Urinary bladder (tissue), 4 donors: ENCODE measurements around the gene FGL2. TPM values are rescaled to one million over a fixed set of nuclear protein-coding genes. Genes with fewer than 3 reads are reported as not detected.
"Not testable (repeated sequence)": the region's sequence is repeated elsewhere in the genome, so short reads cannot be mapped to it uniquely, and the experiment has no call there.

Source experiments
- DNase-seq: peaks from one replicate; pipeline ENCODE4 v3.0.0-alpha.2; 2015; ENCODE audit errors: extremely low spot score
- H3K27ac ChIP-seq: one replicate; pipeline ENCODE4 v1.5.1; 2013; ENCODE audit warnings: low read depth, mild to moderate bottlenecking, moderate library complexity
- H3K36me3 ChIP-seq: one replicate; pipeline ENCODE4 v1.6.1; 2013; ENCODE audit warnings: mild to moderate bottlenecking, moderate library complexity; ENCODE audit not compliant: insufficient read depth
- H3K4me1 ChIP-seq: one replicate; pipeline ENCODE4 v1.6.1; 2013; ENCODE audit warnings: mild to moderate bottlenecking, moderate library complexity; ENCODE audit not compliant: insufficient read depth
- H3K4me3 ChIP-seq: one replicate; pipeline ENCODE4 v1.5.1; 2013; ENCODE audit warnings: low read depth, low read length
- WGBS: extraction: QIAGEN DNeasy Blood & Tissue Kit; methylation state at CpG from one replicate; pipeline ENCODE4 v1.1.7; 2013; 5-methylcytosine and 5-hydroxymethylcytosine counted together
- polyA plus RNA-seq: library from polyadenylated mRNA; stranded (reverse); fragments of 200-250 nt; gene quantifications from one replicate; pipeline ENCODE4 v1.2.3, GENCODE V29; 2013
- total RNA-seq: library from RNA; depleted of rRNA; stranded (reverse); fragments of >200 nt; gene quantifications from one replicate; pipeline ENCODE4 v1.2.3, GENCODE V29; 2014
- donor health status: healthy with polysubstance abuse.
- donor health status: healthy.

Gene FGL2
- total and polyA plus RNA-seq, 2 donors, result 106 to 222 TPM

- H3K4me3 ChIP-seq, result no peak overlapping the region
- H3K36me3 ChIP-seq, result no peaks in the 10 kb centered on the region
- 55% methylated on average over 4 of the region's 4 CpGs for WGBS
- H3K4me1 ChIP-seq, result no peaks in the 10 kb centered on the region
- no peak for DNase-seq
- no peak overlapping the region for H3K27ac ChIP-seq
These were observed 2.5 kb downstream of the FGL2 start for GRCh38 chr7:77197141-77197540.

GRCh38 chr7:77188731-77189437 lies 10.7 kb downstream of the FGL2 start:
- H3K4me3 ChIP-seq, result no peak overlapping the region
- H3K4me1 ChIP-seq, result peaks cover 1% of the 10 kb centered on the region
- no peak overlapping the region for H3K27ac ChIP-seq
- H3K36me3 ChIP-seq, result peaks cover 4% of the 10 kb centered on the region
- WGBS, result 82% methylated on average over 4 of the region's 4 CpGs
- DNase-seq, result no peak

DNA sequence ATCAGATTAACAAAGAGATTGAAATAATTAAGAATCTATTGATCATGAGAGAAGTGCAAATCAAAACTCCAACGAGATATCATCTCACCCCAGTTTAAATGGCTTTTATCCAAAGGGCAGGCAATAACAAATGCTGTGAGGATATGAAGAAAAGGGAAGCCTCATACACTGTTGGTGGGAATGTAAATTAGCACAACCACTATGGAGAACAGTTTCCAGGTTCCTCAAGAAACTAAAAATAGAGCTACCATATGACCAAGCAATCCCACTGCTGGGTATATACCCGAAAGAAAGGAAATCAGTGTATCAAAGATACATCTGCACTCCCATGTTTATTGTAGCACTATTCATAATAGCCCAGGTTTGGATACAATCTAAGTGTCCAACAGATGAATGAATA lies 13.8 kb downstream of the FGL2 start:
- DNase-seq, result no peak
- WGBS, result 82% methylated on average over 2 of the region's 2 CpGs
- Histone ChIP-seq H3K4me1 (peaks cover 1% of the 10 kb centered on the region), H3K36me3 (peaks cover 4% of the 10 kb centered on the region), H3K27ac (no peak overlapping the region), H3K4me3 (no peak overlapping the region)

GRCh38 chr7:77184990-77185389 lies 14.6 kb downstream of the FGL2 start:
- Histone ChIP-seq H3K36me3 (peaks cover 4% of the 10 kb centered on the region), H3K27ac (no peak overlapping the region), H3K4me3 (no peak overlapping the region), H3K4me1 (peaks cover 1% of the 10 kb centered on the region)
- no peak for DNase-seq
- WGBS, result 20% methylated on average over 3 of the region's 3 CpGs

DNA sequence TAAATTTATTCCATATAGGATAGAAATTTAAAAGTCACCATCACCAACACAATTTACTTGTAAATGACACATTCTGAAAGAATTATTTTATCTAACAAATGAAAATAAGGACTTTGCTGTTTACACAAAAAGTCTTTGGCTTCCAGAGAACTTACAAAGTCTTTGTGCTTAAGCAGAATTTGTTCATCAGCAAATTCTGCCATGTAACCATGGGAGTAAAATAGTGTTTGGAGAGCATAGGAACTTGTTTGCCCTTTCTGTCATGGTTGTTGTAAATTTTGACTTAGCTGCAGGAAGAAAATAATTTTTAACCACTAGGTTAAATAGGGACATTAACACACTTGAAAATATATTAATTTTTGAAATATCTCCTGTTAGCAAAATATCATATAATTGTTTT lies 15.2 kb downstream of the FGL2 start:
- Histone ChIP-seq H3K4me1 (peaks cover 1% of the 10 kb centered on the region), H3K36me3 (peaks cover 2% of the 10 kb centered on the region), H3K4me3 (no peak overlapping the region), H3K27ac (no peak overlapping the region)
- no peak for DNase-seq

DNA sequence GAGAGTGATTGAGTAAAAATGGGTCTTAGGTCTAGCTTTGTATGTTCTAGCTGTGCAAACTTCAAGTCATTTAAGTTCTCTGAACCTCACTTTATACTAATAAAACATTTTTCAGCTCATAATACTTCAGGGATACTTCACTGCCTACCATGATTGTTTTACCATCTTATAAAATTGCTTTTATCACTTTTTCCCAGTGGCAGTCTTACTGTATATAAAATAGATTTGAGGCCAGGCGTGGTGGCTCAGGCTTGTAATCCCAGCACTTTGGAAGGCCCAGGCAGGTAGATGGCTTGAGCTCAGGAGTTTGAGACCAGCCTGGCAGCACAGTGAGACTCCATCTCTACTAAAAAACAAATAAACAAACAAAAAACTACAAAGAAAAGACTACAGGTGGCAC lies 17.4 kb downstream of the FGL2 start:
- 92% methylated on average over 1 of the region's 1 CpG for WGBS
- no peak for DNase-seq
- Histone ChIP-seq H3K27ac (no peak overlapping the region), H3K36me3 (no peaks in the 10 kb centered on the region), H3K4me3 (no peak overlapping the region), H3K4me1 (peaks cover 1% of the 10 kb centered on the region)

DNA sequence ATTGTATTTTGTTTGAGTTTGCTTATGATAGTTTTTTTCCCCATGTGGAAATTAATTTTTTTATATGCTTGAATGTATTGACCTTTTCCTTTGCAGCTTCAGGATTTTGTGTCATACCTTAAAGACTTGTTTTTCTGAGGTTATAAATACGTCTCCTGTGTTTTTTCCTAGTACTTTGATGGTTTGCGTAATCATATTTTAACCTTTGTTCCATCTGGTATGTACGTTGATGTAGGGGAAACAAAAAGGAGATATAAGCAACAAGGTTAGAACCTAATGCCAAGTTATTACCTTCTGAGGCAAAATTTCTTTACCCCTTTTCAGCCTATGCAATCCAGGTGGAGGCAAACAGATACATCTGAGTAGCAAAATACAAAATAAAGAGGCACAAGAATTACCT lies 17.9 kb downstream of the FGL2 start:
- no peak for DNase-seq

GRCh38 chr7:77181015-77181595 lies 18.5 kb downstream of the FGL2 start:
- WGBS, result 94% methylated on average over 4 of the region's 4 CpGs
- Histone ChIP-seq H3K4me1 (peaks cover 1% of the 10 kb centered on the region), H3K36me3 (no peaks in the 10 kb centered on the region), H3K27ac (no peak overlapping the region), H3K4me3 (no peak overlapping the region)
- DNase-seq, result no peak

More for the DNA sequence above, 17.9 kb downstream of the FGL2 start:
- 92% methylated on average over 3 of the region's 3 CpGs for WGBS
- Histone ChIP-seq H3K36me3 (no peaks in the 10 kb centered on the region), H3K27ac (no peak overlapping the region), H3K4me3 (no peak overlapping the region), H3K4me1 (peaks cover 1% of the 10 kb centered on the region)

GRCh38 chr7:77178024-77178423 lies 21.6 kb downstream of the FGL2 start:
- not testable (repeated sequence) for H3K27ac ChIP-seq, DNase-seq, H3K4me1 ChIP-seq, H3K36me3 ChIP-seq, H3K4me3 ChIP-seq

DNA sequence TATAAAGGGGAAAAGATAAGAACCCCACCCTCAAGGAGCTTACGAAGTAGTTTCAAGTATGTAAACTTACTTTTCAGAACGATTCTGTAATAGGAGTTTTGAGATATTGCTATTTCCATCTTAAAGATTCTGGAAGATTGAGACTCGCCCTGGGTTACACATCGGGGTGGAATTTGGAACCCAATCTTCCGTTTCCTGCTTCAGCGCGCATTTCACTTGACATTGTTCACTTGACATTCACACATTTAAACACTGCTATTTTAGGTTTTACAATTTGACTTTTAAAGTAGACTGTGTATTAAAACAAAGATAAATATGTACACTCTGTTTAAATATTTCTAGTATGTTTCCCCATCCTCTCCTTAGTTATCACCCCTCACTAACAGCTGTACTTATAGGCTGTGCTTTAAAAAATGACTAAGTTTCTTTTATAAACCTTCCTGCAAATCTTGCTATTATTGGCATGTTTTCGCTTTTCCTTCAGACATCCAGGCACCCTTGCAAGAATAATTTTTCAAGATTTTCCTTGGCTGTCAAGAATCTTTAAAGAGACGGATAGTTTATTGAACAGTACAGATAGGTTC lies 22.2 kb downstream of the FGL2 start:
- DNase-seq, H3K4me1 ChIP-seq, H3K4me3 ChIP-seq, H3K27ac ChIP-seq, H3K36me3 ChIP-seq: not testable (repeated sequence)
- 37% methylated on average over 9 of the region's 9 CpGs for WGBS

DNA sequence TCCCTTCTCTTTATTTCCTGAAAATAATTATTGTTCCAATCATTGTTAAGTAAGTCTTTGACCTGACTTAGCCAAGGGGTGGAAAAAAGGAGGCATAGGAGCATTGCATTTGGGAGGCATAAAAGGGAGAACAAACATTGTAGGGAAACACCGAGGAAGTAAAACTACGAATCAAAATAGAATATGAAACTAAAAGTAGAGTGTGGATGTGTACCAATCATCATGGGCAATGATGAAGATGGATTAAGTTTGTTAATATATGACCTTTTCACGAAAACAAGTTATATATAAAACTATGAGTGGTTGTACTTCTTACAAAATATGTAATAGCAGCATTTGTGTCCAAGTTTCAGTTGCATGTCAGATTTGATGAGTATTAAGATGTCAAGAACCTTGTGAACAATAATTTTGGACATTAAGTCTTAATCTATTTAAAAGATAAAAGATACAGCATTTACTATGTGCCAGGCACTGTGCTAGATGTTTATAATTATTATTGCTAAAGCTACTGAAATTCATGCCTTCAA lies 24.3 kb downstream of the FGL2 start:
- not testable (repeated sequence) for H3K27ac ChIP-seq, H3K36me3 ChIP-seq
- WGBS, result 49% methylated on average over 1 of the region's 3 CpGs

DNA sequence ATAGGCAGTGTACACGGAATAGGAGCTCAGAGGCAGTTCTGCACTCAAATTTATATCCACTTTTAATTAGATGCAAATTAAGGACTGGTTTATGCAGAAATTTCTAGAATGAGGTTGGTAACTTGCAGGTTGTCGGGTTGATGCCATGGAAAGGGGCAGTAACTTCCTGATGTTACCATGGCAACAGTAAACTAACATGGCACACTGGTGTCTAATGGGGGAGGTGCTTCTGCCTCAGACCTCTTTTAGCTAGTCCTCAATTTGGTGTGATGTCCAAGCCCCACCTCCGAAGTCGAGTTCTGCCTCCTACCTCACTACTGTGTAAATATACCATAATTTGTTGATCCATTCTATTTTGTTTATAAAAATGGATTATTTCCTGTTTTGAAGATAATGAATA lies 25.2 kb downstream of the FGL2 start:
- not testable (repeated sequence) for H3K27ac ChIP-seq, H3K36me3 ChIP-seq, H3K4me1 ChIP-seq, H3K4me3 ChIP-seq, DNase-seq
- 87% methylated on average over 3 of the region's 4 CpGs for WGBS

More for the DNA sequence above, 24.3 kb downstream of the FGL2 start:
- not testable (repeated sequence) for DNase-seq, H3K4me1 ChIP-seq, H3K4me3 ChIP-seq

GRCh38 chr7:77172437-77173172 lies 27.0 kb downstream of the FGL2 start:
- not testable (repeated sequence) for H3K4me3 ChIP-seq, H3K36me3 ChIP-seq, H3K4me1 ChIP-seq, H3K27ac ChIP-seq, DNase-seq
- 72% methylated on average over 6 of the region's 6 CpGs for WGBS
